GM19035 (cell line): ENCODE results near the gene CAMTA1.

Source experiments
- ATAC-seq: cut with Tn5 transposase; IDR thresholded peaks from one replicate; pipeline ENCODE4 v1.9.1; 2021; ENCODE audit not compliant: unreplicated experiment

The CAMTA1 gene

GRCh38 chr1:7632681-7633080, 847.4 kb downstream of the CAMTA1 start:
- no peak for ATAC-seq

- no peak for ATAC-seq
Measured at GRCh38 chr1:7633506-7634245, 848.4 kb downstream of the CAMTA1 start.

GRCh38 chr1:7634546-7635240, 849.4 kb downstream of the CAMTA1 start:
- ATAC-seq: no peak

- no peak for ATAC-seq
Measured at GRCh38 chr1:7636795-7637526, 851.7 kb downstream of the CAMTA1 start.

GRCh38 chr1:7638078-7638477, 852.8 kb downstream of the CAMTA1 start:
- no peak for ATAC-seq

GRCh38 chr1:7639435-7640131, 854.3 kb downstream of the CAMTA1 start:
- no peak for ATAC-seq

GRCh38 chr1:7640350-7640749, 855.1 kb downstream of the CAMTA1 start:
- no peak for ATAC-seq

- no peak for ATAC-seq
Measured at GRCh38 chr1:7640920-7641585, 855.8 kb downstream of the CAMTA1 start.

GRCh38 chr1:7641587-7642417, 856.5 kb downstream of the CAMTA1 start:
- no peak for ATAC-seq

GRCh38 chr1:7642418-7642704, 857.1 kb downstream of the CAMTA1 start:
- ATAC-seq: no peak

GRCh38 chr1:7642781-7643529, 857.7 kb downstream of the CAMTA1 start:
- ATAC-seq: no peak

GRCh38 chr1:7643530-7643929, 858.3 kb downstream of the CAMTA1 start:
- ATAC-seq: no peak

- ATAC-seq: no peak
Measured at GRCh38 chr1:7644086-7644485, 858.8 kb downstream of the CAMTA1 start.

GRCh38 chr1:7644961-7645750, 859.9 kb downstream of the CAMTA1 start:
- no peak for ATAC-seq

- no peak for ATAC-seq
Measured at GRCh38 chr1:7645751-7646048, 860.4 kb downstream of the CAMTA1 start.

- no peak for ATAC-seq
Measured at GRCh38 chr1:7646164-7646563, 860.9 kb downstream of the CAMTA1 start.

GRCh38 chr1:7646981-7647901, 862.0 kb downstream of the CAMTA1 start:
- no peak for ATAC-seq
